GM23248 (cell line): ENCODE data around the gene GPR50.

Experiments used
- EZH2 ChIP-seq: fragments of 200-600 bp; sonication (generic); IDR thresholded peaks from 2 replicates; pipeline ENCODE4 v1.6.1; 2018; ENCODE audit warnings: antibody characterized with exemption, mild to moderate bottlenecking; ENCODE audit not compliant: insufficient read depth, poor library complexity, severe bottlenecking
- EZH2phosphoT487 ChIP-seq: fragments of 200-600 bp; sonication (generic); IDR thresholded peaks from 2 replicates; pipeline ENCODE4 v1.6.1; 2018; ENCODE audit warnings: antibody characterized with exemption, moderate library complexity, mild to moderate bottlenecking, low read depth; ENCODE audit not compliant: insufficient read depth

DNA sequence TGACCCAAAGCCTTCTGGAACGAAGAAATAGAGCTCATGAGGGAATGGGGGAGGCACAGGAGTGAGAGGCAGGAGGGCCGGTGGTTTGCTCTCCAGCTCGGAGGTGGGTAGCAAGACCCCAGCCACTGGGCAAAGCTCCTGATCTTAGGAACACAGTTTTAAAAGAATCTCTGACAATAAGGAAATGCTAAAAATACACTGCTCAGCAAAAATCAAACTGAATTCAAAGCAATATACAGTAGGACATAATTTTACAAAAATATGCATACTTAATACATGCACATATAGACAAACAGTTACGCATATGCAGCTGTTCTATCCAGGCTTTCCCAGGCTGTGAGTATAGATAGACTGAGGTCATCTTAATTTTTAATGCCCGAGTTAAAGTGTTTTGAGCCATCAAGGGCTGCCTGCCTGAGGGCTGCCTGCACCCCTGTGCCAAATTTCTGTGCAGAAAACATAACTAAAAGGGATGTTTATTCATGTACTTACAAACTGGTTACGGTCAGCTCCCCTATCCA, 6.9 kb downstream of the GPR50 start:
- TF ChIP-seq EZH2 (no peak), EZH2phosphoT487 (no peak)
